Measurements from ENCODE around the gene SLAMF8.

The SLAMF8 gene

GRCh38 chr1:159869607-159870006, 42.9 kb downstream of the SLAMF8 start:
- TF ChIP-seq POLR2AphosphoS5 (IDR thresholded peaks at IDR 0.05; ENCODE audit: low read depth, low read length) (no peak), REST (IDR thresholded peaks at IDR 0.05; ENCODE audit: insufficient read depth in 1 of 2, low read depth in 2 of 2, low read length in 2 of 2) (no peak), SIN3A (IDR thresholded peaks at IDR 0.05; ENCODE audit: borderline replicate concordance, insufficient read depth, low read length) (no peak), TAF1 (IDR thresholded peaks at IDR 0.05; ENCODE audit: borderline replicate concordance, insufficient read depth, low read length) (no peak)

GRCh38 chr1:159870704-159871103, 44.0 kb downstream of the SLAMF8 start:
- TF ChIP-seq FOXP2 (optimal IDR thresholded peaks at IDR 0.05; ENCODE audit: borderline replicate concordance, extremely low read depth, extremely low read length, insufficient read depth) (no peak), TAF1 (IDR thresholded peaks at IDR 0.05; ENCODE audit: borderline replicate concordance, insufficient read depth, low read length) (no peak), POLR2AphosphoS5 (IDR thresholded peaks at IDR 0.05; ENCODE audit: low read depth, low read length) (no peak), SIN3A (IDR thresholded peaks at IDR 0.05; ENCODE audit: borderline replicate concordance, insufficient read depth, low read length) (no peak), REST (IDR thresholded peaks at IDR 0.05; ENCODE audit: insufficient read depth in 1 of 2, low read depth in 2 of 2, low read length in 2 of 2) (no peak)

GRCh38 chr1:159872891-159873290, 46.2 kb downstream of the SLAMF8 start:
- no peak for TF ChIP-seq TAF1 (IDR thresholded peaks at IDR 0.05; ENCODE audit: borderline replicate concordance, insufficient read depth, low read length)
- TF ChIP-seq FOXP2 (optimal IDR thresholded peaks at IDR 0.05; ENCODE audit: borderline replicate concordance, extremely low read depth, extremely low read length, insufficient read depth) = no peak
- TF ChIP-seq REST (IDR thresholded peaks at IDR 0.05; ENCODE audit: insufficient read depth in 1 of 2, low read depth in 2 of 2, low read length in 2 of 2) = no peak
- no peak for TF ChIP-seq POLR2AphosphoS5 (IDR thresholded peaks at IDR 0.05; ENCODE audit: low read depth, low read length)
- TF ChIP-seq SIN3A (IDR thresholded peaks at IDR 0.05; ENCODE audit: borderline replicate concordance, insufficient read depth, low read length) = no peak

- TF ChIP-seq FOXP2 (optimal IDR thresholded peaks at IDR 0.05; ENCODE audit: borderline replicate concordance, extremely low read depth, extremely low read length, insufficient read depth) = no peak
- TF ChIP-seq POLR2AphosphoS5 (IDR thresholded peaks at IDR 0.05; ENCODE audit: low read depth, low read length) = no peak
- no peak for TF ChIP-seq TAF1 (IDR thresholded peaks at IDR 0.05; ENCODE audit: borderline replicate concordance, insufficient read depth, low read length)
- TF ChIP-seq SIN3A (IDR thresholded peaks at IDR 0.05; ENCODE audit: borderline replicate concordance, insufficient read depth, low read length) = no peak
- TF ChIP-seq REST (IDR thresholded peaks at IDR 0.05; ENCODE audit: insufficient read depth in 1 of 2, low read depth in 2 of 2, low read length in 2 of 2) = no peak
Measured at GRCh38 chr1:159873530-159874143, 47.0 kb downstream of the SLAMF8 start.
